GM23338 (cell line): ENCODE measurements around the gene RET. TPM values are rescaled to one million over a fixed set of nuclear protein-coding genes. Genes with fewer than 3 reads are reported as not detected.

Experiments
- ATAC-seq: fragments of 200-7000 bp; cut with Tn5 transposase; 3 replicates; pipeline ENCODE4 v1.9.1; 2020
- DNase-seq: peaks from one replicate; pipeline ENCODE4 v3.0.0-alpha.2; 2015; ENCODE audit warnings: low spot score
- H2AFZ ChIP-seq: fragments of 200-600 bp; sonication (generic); 2 replicates; pipeline ENCODE4 v1.8.0; 2016; ENCODE audit warnings: antibody characterized with exemption, mild to moderate bottlenecking, moderate library complexity
- H3F3A ChIP-seq: fragments of 200-600 bp; sonication (generic); replicated peaks from 2 replicates; pipeline ENCODE4 v1.8.0; 2017; ENCODE audit warnings: antibody characterized with exemption, mixed run types, low read depth
- H3K27ac ChIP-seq: fragments of 200-600 bp; sonication (generic); 2 replicates; pipeline ENCODE4 v1.6.1; 2016; ENCODE audit warnings: low read depth
- H3K27me3 ChIP-seq: fragments of 200-600 bp; sonication (generic); 2 replicates; pipeline ENCODE4 v1.8.0; 2016; ENCODE audit warnings: mild to moderate bottlenecking, mixed run types, moderate library complexity; ENCODE audit not compliant: insufficient read depth
- H3K36me3 ChIP-seq: fragments of 200-600 bp; sonication (generic); 2 replicates; pipeline ENCODE4 v1.8.0; 2016; ENCODE audit warnings: mild to moderate bottlenecking; ENCODE audit not compliant: insufficient read depth
- H3K4me1 ChIP-seq: fragments of 200-600 bp; sonication (generic); 2 replicates; pipeline ENCODE4 v1.8.0; 2016; ENCODE audit warnings: mild to moderate bottlenecking, moderate library complexity; ENCODE audit not compliant: insufficient read depth
- H3K4me2 ChIP-seq: fragments of 200-600 bp; sonication (generic); 2 replicates; pipeline ENCODE4 v1.7.1; 2017; ENCODE audit warnings: mixed run types
- H3K4me3 ChIP-seq: fragments of 200-600 bp; sonication (generic); 2 replicates; pipeline ENCODE4 v1.6.1; 2016; ENCODE audit warnings: mixed run types
- H3K79me2 ChIP-seq: fragments of 200-600 bp; sonication (generic); replicated peaks from 2 replicates; pipeline ENCODE4 v1.8.0; 2017; ENCODE audit warnings: mild to moderate bottlenecking; ENCODE audit not compliant: insufficient read depth
- H3K9me2 ChIP-seq: fragments of 200-600 bp; sonication (generic); 2 replicates; pipeline ENCODE4 v1.8.0; 2017; ENCODE audit not compliant: insufficient read depth
- H4K20me1 ChIP-seq: fragments of 200-600 bp; sonication (generic); replicated peaks from 2 replicates; pipeline ENCODE4 v1.8.0; 2017; ENCODE audit warnings: mild to moderate bottlenecking; ENCODE audit not compliant: insufficient read depth
- H3K27ac Mint-ChIP-seq: 2 replicates; pipeline ENCODE4 v1.8.0; 2020; ENCODE audit warnings: inconsistent platforms, mild to moderate bottlenecking, moderate library complexity, mixed read lengths
- H3K27me3 Mint-ChIP-seq: 3 replicates; pipeline ENCODE4 v1.8.0; 2022; ENCODE audit warnings: low read depth, mild to moderate bottlenecking, moderate library complexity, mixed read lengths, inconsistent platforms; ENCODE audit not compliant: insufficient read depth, poor library complexity
- H3K36me3 Mint-ChIP-seq: 3 replicates; pipeline ENCODE4 v1.8.0; 2021; ENCODE audit warnings: low read depth, mild to moderate bottlenecking, inconsistent platforms, moderate library complexity, mixed read lengths
- H3K4me1 Mint-ChIP-seq: 3 replicates; pipeline ENCODE4 v1.8.0; 2020; ENCODE audit warnings: mild to moderate bottlenecking, inconsistent platforms, mixed read lengths
- H3K4me3 Mint-ChIP-seq: 3 replicates; pipeline ENCODE4 v1.8.0; 2021; ENCODE audit warnings: moderate library complexity, mild to moderate bottlenecking, inconsistent platforms, mixed read lengths
- H3K9me3 Mint-ChIP-seq: 3 replicates; pipeline ENCODE4 v1.8.0; 2020; ENCODE audit warnings: moderate library complexity, mild to moderate bottlenecking, inconsistent platforms, mixed read lengths
- CREB1 ChIP-seq: fragments of 250-450 bp; sonication (Bioruptor Pico); IDR thresholded peaks from 2 replicates; pipeline ENCODE4 v1.5.0; 2020; ENCODE audit warnings: low read depth, mild to moderate bottlenecking, moderate library complexity
- EZH2 ChIP-seq: fragments of 200-600 bp; sonication (generic); IDR thresholded peaks from one replicate; pipeline ENCODE4 v1.8.0; 2017; ENCODE audit warnings: antibody characterized with exemption, mild to moderate bottlenecking, low read depth; ENCODE audit not compliant: unreplicated experiment
- JUNB ChIP-seq: IDR thresholded peaks from one replicate; pipeline ENCODE4 v1.6.1; 2016; ENCODE audit warnings: antibody characterized with exemption; ENCODE audit not compliant: unreplicated experiment
- NANOG ChIP-seq: IDR thresholded peaks from 2 replicates; pipeline ENCODE4 v1.6.1; 2016; ENCODE audit warnings: antibody characterized with exemption, borderline replicate concordance
- POLR2AphosphoS5 ChIP-seq: IDR thresholded peaks from 2 replicates; pipeline ENCODE4 v1.6.1; 2016; ENCODE audit warnings: antibody characterized with exemption, low read depth
- ZNF331 ChIP-seq: fragments of 250-450 bp; sonication (Bioruptor Pico); IDR thresholded peaks from 2 replicates; pipeline ENCODE4 v1.5.0; 2020; ENCODE audit warnings: low read depth, mild to moderate bottlenecking, moderate library complexity
- polyA plus RNA-seq: library from polyadenylated mRNA; unstranded; fragments of >200 nt; fragmentation: Nextera tagmentation; extraction: Ambion mirVana; gene quantifications from 2 replicates; pipeline ENCODE4 v1.2.1, GENCODE V29; 2016
- total RNA-seq: library from RNA; depleted of rRNA; stranded (reverse); fragments of >200 nt; shearing (Covaris generic); gene quantifications from 2 replicates; pipeline ENCODE4 v1.2.3, GENCODE V29; 2014
- TF ChIP-seq, protein P1 (sequence below): IDR thresholded peaks from 2 replicates; pipeline ENCODE4 v1.6.1; 2016; ENCODE audit warnings: antibody characterized with exemption
- TF ChIP-seq, protein P2 (sequence below): fragments of 250-450 bp; sonication (Bioruptor Pico); IDR thresholded peaks from 2 replicates; pipeline ENCODE4 v1.5.0; 2020; ENCODE audit warnings: mild to moderate bottlenecking, moderate library complexity
- TF ChIP-seq, protein P3 (sequence below), 2 experiments: fragments of 200-600 bp in 1 of 2; sonication (generic) in 1 of 2; conservative IDR thresholded peaks; 2 replicates each; pipeline versions ENCODE4 v1.5.1 to v1.6.1; 2016 to 2017; ENCODE audit warnings: antibody characterized with exemption in 2 of 2, low read depth in 2 of 2, mild to moderate bottlenecking in 2 of 2, moderate library complexity in 1 of 2

RET gene
- total and polyA plus RNA-seq, 2 experiments from 2014 or later: 5.5 to 9.8 TPM

DNA sequence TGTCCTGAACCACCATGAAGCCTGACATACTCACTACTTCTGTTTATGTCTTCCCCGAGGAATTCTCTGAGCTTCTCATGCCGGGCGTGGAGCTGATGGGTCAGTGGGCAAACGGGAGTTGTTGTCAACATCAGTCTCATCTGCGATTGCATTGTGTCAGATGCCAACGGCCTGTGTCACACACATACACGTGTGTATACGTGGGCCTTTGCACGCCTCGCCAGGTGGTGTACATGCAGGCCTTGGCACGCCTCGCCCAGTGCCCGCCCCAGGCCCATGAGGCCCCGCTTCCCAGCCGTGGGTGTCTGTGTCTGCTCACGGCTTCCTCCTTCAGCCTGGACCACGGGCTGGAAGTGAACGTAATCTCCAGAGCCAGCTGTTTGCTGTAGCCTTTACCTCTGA, 53.9 kb downstream of the RET start:
- no peaks in the 10 kb centered on the region for H3K36me3 Mint-ChIP-seq
- no peaks in the 10 kb centered on the region for H3F3A ChIP-seq
- no peaks in the 10 kb centered on the region; the same call in 1 of the 2 replicates for H3K36me3 ChIP-seq
- H2AFZ ChIP-seq: no peak overlapping the region
- no peaks in the 10 kb centered on the region for H3K9me3 Mint-ChIP-seq
- no peak for TF ChIP-seq CREB1
- H3K27me3 ChIP-seq: no peaks in the 10 kb centered on the region; the same call in 1 of the 2 replicates
- H3K27me3 Mint-ChIP-seq: peaks cover 4% of the 10 kb centered on the region
- DNase-seq: no peak
- H3K4me2 ChIP-seq: no peak overlapping the region
- no peaks in the 10 kb centered on the region for H3K9me2 ChIP-seq
- no peak overlapping the region for H3K4me3 ChIP-seq
- no peak overlapping the region for H3K27ac ChIP-seq
- H4K20me1 ChIP-seq: no peaks in the 10 kb centered on the region
- H3K79me2 ChIP-seq: no peaks in the 10 kb centered on the region
- no peak overlapping the region for H3K27ac Mint-ChIP-seq
- H3K4me1 ChIP-seq: no peaks in the 10 kb centered on the region
- no peak for ATAC-seq
- H3K4me3 Mint-ChIP-seq: no peak overlapping the region
- no peaks in the 10 kb centered on the region; the same call in 1 of the 3 replicates for H3K4me1 Mint-ChIP-seq

DNA sequence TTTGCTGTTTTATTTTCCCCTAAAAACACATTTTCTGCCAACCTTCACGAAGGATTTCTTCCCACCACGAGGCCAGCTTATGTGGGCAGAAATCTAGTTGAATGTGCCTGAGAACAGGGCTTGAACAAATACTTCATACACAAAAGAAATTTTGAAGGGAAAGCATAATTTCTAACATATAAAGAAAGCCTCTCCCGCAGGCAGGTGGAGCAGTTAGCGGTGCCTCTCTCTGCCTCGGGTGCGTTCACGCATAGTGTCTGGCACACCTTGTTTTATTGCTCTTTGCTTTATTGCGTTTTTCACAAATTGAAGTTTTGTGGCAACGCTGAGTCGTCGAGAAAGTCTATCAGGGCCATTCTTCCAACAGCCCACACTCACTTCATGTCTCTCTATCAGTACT, 54.4 kb downstream of the RET start:
- Histone ChIP-seq H4K20me1 (no peaks in the 10 kb centered on the region; the same call in 1 of the 2 replicates), H3K79me2 (no peaks in the 10 kb centered on the region), H3K4me2 (no peak overlapping the region), H3K4me3 (no peak overlapping the region), H3K9me2 (no peaks in the 10 kb centered on the region), H3K4me1 (no peaks in the 10 kb centered on the region), H2AFZ (no peak overlapping the region), H3K27me3 (no peaks in the 10 kb centered on the region; the same call in 1 of the 2 replicates), H3F3A (no peaks in the 10 kb centered on the region), H3K27ac (no peak overlapping the region), H3K36me3 (no peaks in the 10 kb centered on the region; the same call in 1 of the 2 replicates)
- ATAC-seq (no peak), DNase-seq (no peak)
- no peaks in the 10 kb centered on the region for H3K9me3 Mint-ChIP-seq
- no peaks in the 10 kb centered on the region for H3K36me3 Mint-ChIP-seq
- no peaks in the 10 kb centered on the region; the same call in 1 of the 3 replicates for H3K4me1 Mint-ChIP-seq
- no peak overlapping the region for H3K27ac Mint-ChIP-seq
- H3K27me3 Mint-ChIP-seq: peaks cover 4% of the 10 kb centered on the region
- H3K4me3 Mint-ChIP-seq: no peak overlapping the region
- TF ChIP-seq EZH2: no peak
- TF ChIP-seq, protein P1, sequence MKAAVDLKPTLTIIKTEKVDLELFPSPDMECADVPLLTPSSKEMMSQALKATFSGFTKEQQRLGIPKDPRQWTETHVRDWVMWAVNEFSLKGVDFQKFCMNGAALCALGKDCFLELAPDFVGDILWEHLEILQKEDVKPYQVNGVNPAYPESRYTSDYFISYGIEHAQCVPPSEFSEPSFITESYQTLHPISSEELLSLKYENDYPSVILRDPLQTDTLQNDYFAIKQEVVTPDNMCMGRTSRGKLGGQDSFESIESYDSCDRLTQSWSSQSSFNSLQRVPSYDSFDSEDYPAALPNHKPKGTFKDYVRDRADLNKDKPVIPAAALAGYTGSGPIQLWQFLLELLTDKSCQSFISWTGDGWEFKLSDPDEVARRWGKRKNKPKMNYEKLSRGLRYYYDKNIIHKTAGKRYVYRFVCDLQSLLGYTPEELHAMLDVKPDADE: no peak
- TF ChIP-seq, protein P2, sequence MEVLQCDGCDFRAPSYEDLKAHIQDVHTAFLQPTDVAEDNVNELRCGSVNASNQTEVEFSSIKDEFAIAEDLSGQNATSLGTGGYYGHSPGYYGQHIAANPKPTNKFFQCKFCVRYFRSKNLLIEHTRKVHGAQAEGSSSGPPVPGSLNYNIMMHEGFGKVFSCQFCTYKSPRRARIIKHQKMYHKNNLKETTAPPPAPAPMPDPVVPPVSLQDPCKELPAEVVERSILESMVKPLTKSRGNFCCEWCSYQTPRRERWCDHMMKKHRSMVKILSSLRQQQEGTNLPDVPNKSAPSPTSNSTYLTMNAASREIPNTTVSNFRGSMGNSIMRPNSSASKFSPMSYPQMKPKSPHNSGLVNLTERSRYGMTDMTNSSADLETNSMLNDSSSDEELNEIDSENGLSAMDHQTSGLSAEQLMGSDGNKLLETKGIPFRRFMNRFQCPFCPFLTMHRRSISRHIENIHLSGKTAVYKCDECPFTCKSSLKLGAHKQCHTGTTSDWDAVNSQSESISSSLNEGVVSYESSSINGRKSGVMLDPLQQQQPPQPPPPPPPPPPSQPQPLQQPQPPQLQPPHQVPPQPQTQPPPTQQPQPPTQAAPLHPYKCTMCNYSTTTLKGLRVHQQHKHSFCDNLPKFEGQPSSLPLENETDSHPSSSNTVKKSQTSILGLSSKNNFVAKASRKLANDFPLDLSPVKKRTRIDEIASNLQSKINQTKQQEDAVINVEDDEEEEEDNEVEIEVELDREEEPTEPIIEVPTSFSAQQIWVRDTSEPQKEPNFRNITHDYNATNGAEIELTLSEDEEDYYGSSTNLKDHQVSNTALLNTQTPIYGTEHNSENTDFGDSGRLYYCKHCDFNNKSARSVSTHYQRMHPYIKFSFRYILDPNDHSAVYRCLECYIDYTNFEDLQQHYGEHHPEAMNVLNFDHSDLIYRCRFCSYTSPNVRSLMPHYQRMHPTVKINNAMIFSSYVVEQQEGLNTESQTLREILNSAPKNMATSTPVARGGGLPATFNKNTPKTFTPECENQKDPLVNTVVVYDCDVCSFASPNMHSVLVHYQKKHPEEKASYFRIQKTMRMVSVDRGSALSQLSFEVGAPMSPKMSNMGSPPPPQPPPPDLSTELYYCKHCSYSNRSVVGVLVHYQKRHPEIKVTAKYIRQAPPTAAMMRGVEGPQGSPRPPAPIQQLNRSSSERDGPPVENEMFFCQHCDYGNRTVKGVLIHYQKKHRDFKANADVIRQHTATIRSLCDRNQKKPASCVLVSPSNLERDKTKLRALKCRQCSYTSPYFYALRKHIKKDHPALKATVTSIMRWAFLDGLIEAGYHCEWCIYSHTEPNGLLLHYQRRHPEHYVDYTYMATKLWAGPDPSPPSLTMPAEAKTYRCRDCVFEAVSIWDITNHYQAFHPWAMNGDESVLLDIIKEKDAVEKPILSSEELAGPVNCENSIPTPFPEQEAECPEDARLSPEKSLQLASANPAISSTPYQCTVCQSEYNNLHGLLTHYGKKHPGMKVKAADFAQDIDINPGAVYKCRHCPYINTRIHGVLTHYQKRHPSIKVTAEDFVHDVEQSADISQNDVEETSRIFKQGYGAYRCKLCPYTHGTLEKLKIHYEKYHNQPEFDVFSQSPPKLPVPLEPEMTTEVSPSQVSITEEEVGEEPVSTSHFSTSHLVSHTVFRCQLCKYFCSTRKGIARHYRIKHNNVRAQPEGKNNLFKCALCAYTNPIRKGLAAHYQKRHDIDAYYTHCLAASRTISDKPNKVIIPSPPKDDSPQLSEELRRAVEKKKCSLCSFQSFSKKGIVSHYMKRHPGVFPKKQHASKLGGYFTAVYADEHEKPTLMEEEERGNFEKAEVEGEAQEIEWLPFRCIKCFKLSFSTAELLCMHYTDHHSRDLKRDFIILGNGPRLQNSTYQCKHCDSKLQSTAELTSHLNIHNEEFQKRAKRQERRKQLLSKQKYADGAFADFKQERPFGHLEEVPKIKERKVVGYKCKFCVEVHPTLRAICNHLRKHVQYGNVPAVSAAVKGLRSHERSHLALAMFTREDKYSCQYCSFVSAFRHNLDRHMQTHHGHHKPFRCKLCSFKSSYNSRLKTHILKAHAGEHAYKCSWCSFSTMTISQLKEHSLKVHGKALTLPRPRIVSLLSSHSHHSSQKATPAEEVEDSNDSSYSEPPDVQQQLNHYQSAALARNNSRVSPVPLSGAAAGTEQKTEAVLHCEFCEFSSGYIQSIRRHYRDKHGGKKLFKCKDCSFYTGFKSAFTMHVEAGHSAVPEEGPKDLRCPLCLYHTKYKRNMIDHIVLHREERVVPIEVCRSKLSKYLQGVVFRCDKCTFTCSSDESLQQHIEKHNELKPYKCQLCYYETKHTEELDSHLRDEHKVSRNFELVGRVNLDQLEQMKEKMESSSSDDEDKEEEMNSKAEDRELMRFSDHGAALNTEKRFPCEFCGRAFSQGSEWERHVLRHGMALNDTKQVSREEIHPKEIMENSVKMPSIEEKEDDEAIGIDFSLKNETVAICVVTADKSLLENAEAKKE (CRISPR knock-in tag): no peak
- no peak for TF ChIP-seq ZNF331 (CRISPR knock-in tag)
- TF ChIP-seq NANOG: no peak
- TF ChIP-seq JUNB: no peak
- TF ChIP-seq POLR2AphosphoS5: no peak
- no peak for TF ChIP-seq CREB1
- TF ChIP-seq, protein P3, sequence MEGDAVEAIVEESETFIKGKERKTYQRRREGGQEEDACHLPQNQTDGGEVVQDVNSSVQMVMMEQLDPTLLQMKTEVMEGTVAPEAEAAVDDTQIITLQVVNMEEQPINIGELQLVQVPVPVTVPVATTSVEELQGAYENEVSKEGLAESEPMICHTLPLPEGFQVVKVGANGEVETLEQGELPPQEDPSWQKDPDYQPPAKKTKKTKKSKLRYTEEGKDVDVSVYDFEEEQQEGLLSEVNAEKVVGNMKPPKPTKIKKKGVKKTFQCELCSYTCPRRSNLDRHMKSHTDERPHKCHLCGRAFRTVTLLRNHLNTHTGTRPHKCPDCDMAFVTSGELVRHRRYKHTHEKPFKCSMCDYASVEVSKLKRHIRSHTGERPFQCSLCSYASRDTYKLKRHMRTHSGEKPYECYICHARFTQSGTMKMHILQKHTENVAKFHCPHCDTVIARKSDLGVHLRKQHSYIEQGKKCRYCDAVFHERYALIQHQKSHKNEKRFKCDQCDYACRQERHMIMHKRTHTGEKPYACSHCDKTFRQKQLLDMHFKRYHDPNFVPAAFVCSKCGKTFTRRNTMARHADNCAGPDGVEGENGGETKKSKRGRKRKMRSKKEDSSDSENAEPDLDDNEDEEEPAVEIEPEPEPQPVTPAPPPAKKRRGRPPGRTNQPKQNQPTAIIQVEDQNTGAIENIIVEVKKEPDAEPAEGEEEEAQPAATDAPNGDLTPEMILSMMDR (conservative IDR thresholded peaks at IDR 0.05; ENCODE audit: low read depth in 2 of 2): no peak
